C4-2B (cell line): ENCODE results near the gene COL7A1.

Experiments used
- ZFX ChIP-seq: fragments of 450-650 bp; IDR thresholded peaks from 2 replicates; pipeline ENCODE4 v1.6.1; 2017
- TF ChIP-seq, protein P1 (sequence below): fragments of 450-650 bp; conservative IDR thresholded peaks from 2 replicates; pipeline ENCODE4 v1.5.1; 2017; ENCODE audit warnings: mild to moderate bottlenecking

DNA sequence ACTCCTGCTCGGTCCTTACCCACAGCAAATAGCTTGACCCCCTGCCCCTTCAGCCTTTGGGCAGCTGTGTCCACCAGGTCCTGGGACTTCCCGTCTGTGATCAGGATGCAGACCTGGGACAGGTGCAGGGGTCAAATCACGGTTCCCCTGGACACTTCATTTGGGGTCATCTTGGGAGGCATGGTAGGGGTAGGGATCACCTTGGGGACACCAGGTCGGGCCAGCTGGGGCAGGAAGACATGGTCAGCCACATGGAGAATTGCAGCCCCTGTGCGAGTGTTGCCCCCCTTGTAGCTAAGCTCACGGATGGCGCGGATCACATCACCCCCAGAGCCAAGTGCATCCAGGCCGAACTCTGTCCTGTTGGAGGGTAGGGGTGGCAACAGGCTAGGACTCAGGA lies 1.8 kb downstream of the COL7A1 start:
- TF ChIP-seq, protein P1, sequence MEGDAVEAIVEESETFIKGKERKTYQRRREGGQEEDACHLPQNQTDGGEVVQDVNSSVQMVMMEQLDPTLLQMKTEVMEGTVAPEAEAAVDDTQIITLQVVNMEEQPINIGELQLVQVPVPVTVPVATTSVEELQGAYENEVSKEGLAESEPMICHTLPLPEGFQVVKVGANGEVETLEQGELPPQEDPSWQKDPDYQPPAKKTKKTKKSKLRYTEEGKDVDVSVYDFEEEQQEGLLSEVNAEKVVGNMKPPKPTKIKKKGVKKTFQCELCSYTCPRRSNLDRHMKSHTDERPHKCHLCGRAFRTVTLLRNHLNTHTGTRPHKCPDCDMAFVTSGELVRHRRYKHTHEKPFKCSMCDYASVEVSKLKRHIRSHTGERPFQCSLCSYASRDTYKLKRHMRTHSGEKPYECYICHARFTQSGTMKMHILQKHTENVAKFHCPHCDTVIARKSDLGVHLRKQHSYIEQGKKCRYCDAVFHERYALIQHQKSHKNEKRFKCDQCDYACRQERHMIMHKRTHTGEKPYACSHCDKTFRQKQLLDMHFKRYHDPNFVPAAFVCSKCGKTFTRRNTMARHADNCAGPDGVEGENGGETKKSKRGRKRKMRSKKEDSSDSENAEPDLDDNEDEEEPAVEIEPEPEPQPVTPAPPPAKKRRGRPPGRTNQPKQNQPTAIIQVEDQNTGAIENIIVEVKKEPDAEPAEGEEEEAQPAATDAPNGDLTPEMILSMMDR: no peak
- no peak for TF ChIP-seq ZFX
